ENCODE data around the gene MRPS18B.

The MRPS18B gene

GRCh38 chr6:30614843-30615218 lies 2.8 kb upstream of the MRPS18B start:
- Histone ChIP-seq H3K4me1 (ENCODE audit: insufficient read depth, insufficient read length) (no peaks in the 10 kb centered on the region), H3K9ac (ENCODE audit: insufficient read length, low read depth) (peak overlapping the region; percentile 63), H3K36me3 (ENCODE audit: insufficient read depth, insufficient read length, low read length) (peaks cover 67% of the 10 kb centered on the region), H3K27me3 (ENCODE audit: insufficient read depth, insufficient read length) (no peaks in the 10 kb centered on the region), H3K9me3 (ENCODE audit: insufficient read depth, low read length) (no peaks in the 10 kb centered on the region), H3K4me3 (ENCODE audit: insufficient read length, low read depth) (peak overlapping the region; percentile 12)
- no peak for TF ChIP-seq SUZ12 (IDR thresholded peaks at IDR 0.05; ENCODE audit: extremely low read depth, insufficient read depth, insufficient read length)
- TF ChIP-seq ZNF274 (IDR thresholded peaks at IDR 0.05; ENCODE audit: low read depth, low read length), result no peak
- peak; percentile 71 for TF ChIP-seq YY1 (IDR thresholded peaks at IDR 0.05; ENCODE audit: insufficient read depth, insufficient read length)
- DNase-seq (ENCODE audit: low read depth, low spot score), result peak; percentile 89

- Histone ChIP-seq H3K4me3 (ENCODE audit: insufficient read length, low read depth) (peak overlapping the region; percentile 96), H3K9ac (ENCODE audit: insufficient read length, low read depth) (peak overlapping the region; percentile 99), H3K36me3 (ENCODE audit: insufficient read depth, insufficient read length, low read length) (peaks cover 66% of the 10 kb centered on the region), H3K27me3 (ENCODE audit: insufficient read depth, insufficient read length) (no peaks in the 10 kb centered on the region), H3K4me1 (ENCODE audit: insufficient read depth, insufficient read length) (no peaks in the 10 kb centered on the region), H3K9me3 (ENCODE audit: insufficient read depth, low read length) (no peaks in the 10 kb centered on the region)
- TF ChIP-seq YY1 (IDR thresholded peaks at IDR 0.05; ENCODE audit: insufficient read depth, insufficient read length) (no peak), SUZ12 (IDR thresholded peaks at IDR 0.05; ENCODE audit: extremely low read depth, insufficient read depth, insufficient read length) (no peak), ZNF274 (IDR thresholded peaks at IDR 0.05; ENCODE audit: low read depth, low read length) (no peak)
- peak; percentile 74 for DNase-seq (ENCODE audit: low read depth, low spot score)
Measured at GRCh38 chr6:30615219-30615957, 2.3 kb upstream of the MRPS18B start.

- H3K4me1 ChIP-seq (ENCODE audit: insufficient read depth, insufficient read length), result no peaks in the 10 kb centered on the region
- peak overlapping the region; percentile 96 for H3K4me3 ChIP-seq (ENCODE audit: insufficient read length, low read depth)
- H3K9ac ChIP-seq (ENCODE audit: insufficient read length, low read depth), result peak overlapping the region; percentile 99
- TF ChIP-seq YY1 (IDR thresholded peaks at IDR 0.05; ENCODE audit: insufficient read depth, insufficient read length) (no peak), ZNF274 (IDR thresholded peaks at IDR 0.05; ENCODE audit: low read depth, low read length) (no peak), SUZ12 (IDR thresholded peaks at IDR 0.05; ENCODE audit: extremely low read depth, insufficient read depth, insufficient read length) (no peak)
- no peak for DNase-seq (ENCODE audit: low read depth, low spot score)
- peaks cover 66% of the 10 kb centered on the region for H3K36me3 ChIP-seq (ENCODE audit: insufficient read depth, insufficient read length, low read length)
- no peaks in the 10 kb centered on the region for H3K27me3 ChIP-seq (ENCODE audit: insufficient read depth, insufficient read length)
- H3K9me3 ChIP-seq (ENCODE audit: insufficient read depth, low read length), result no peaks in the 10 kb centered on the region
Measured at GRCh38 chr6:30615958-30616810, 1.5 kb upstream of the MRPS18B start.

- H3K36me3 ChIP-seq (ENCODE audit: insufficient read depth, insufficient read length, low read length), result peaks cover 66% of the 10 kb centered on the region
- H3K27me3 ChIP-seq (ENCODE audit: insufficient read depth, insufficient read length), result no peaks in the 10 kb centered on the region
- H3K4me3 ChIP-seq (ENCODE audit: insufficient read length, low read depth), result peak within 1 kb of the TSS; percentile 96
- H3K9ac ChIP-seq (ENCODE audit: insufficient read length, low read depth), result peak within 1 kb of the TSS; percentile 99
- DNase-seq (ENCODE audit: low read depth, low spot score), result peak; percentile 97
- TF ChIP-seq YY1 (IDR thresholded peaks at IDR 0.05; ENCODE audit: insufficient read depth, insufficient read length) (peak; percentile 76), ZNF274 (IDR thresholded peaks at IDR 0.05; ENCODE audit: low read depth, low read length) (no peak), SUZ12 (IDR thresholded peaks at IDR 0.05; ENCODE audit: extremely low read depth, insufficient read depth, insufficient read length) (no peak)
- no peaks in the 10 kb centered on the region for H3K9me3 ChIP-seq (ENCODE audit: insufficient read depth, low read length)
- H3K4me1 ChIP-seq (ENCODE audit: insufficient read depth, insufficient read length), result no peaks in the 10 kb centered on the region
Measured at GRCh38 chr6:30616811-30617564, 652 bp upstream of the MRPS18B start, which contains the start of gene PPP1R10. TSS of gene PPP1R10 (minus strand) at chr6:30617243. CDS start at chr6:30609944, 7,299 bp downstream.

- no peak for DNase-seq (ENCODE audit: low read depth, low spot score)
- H3K9ac ChIP-seq (ENCODE audit: insufficient read length, low read depth), result peak overlapping the region; percentile 99
- TF ChIP-seq SUZ12 (IDR thresholded peaks at IDR 0.05; ENCODE audit: extremely low read depth, insufficient read depth, insufficient read length) (no peak), ZNF274 (IDR thresholded peaks at IDR 0.05; ENCODE audit: low read depth, low read length) (no peak), YY1 (IDR thresholded peaks at IDR 0.05; ENCODE audit: insufficient read depth, insufficient read length) (no peak)
- H3K36me3 ChIP-seq (ENCODE audit: insufficient read depth, insufficient read length, low read length), result peaks cover 66% of the 10 kb centered on the region
- H3K4me1 ChIP-seq (ENCODE audit: insufficient read depth, insufficient read length), result no peaks in the 10 kb centered on the region
- H3K27me3 ChIP-seq (ENCODE audit: insufficient read depth, insufficient read length), result no peaks in the 10 kb centered on the region
- peak overlapping the region; percentile 64 for H3K4me3 ChIP-seq (ENCODE audit: insufficient read length, low read depth)
- H3K9me3 ChIP-seq (ENCODE audit: insufficient read depth, low read length), result no peaks in the 10 kb centered on the region
Measured at GRCh38 chr6:30618270-30618797, 694 bp downstream of the MRPS18B start.

GRCh38 chr6:30619561-30619960 lies 1.9 kb downstream of the MRPS18B start:
- TF ChIP-seq ZNF274 (IDR thresholded peaks at IDR 0.05; ENCODE audit: low read depth, low read length) (no peak), YY1 (IDR thresholded peaks at IDR 0.05; ENCODE audit: insufficient read depth, insufficient read length) (no peak), SUZ12 (IDR thresholded peaks at IDR 0.05; ENCODE audit: extremely low read depth, insufficient read depth, insufficient read length) (no peak)
- Histone ChIP-seq H3K4me3 (ENCODE audit: insufficient read length, low read depth) (no peak overlapping the region), H3K36me3 (ENCODE audit: insufficient read depth, insufficient read length, low read length) (peaks cover 66% of the 10 kb centered on the region), H3K27me3 (ENCODE audit: insufficient read depth, insufficient read length) (no peaks in the 10 kb centered on the region), H3K9ac (ENCODE audit: insufficient read length, low read depth) (no peak overlapping the region), H3K4me1 (ENCODE audit: insufficient read depth, insufficient read length) (no peaks in the 10 kb centered on the region), H3K9me3 (ENCODE audit: insufficient read depth, low read length) (no peaks in the 10 kb centered on the region)
- DNase-seq (ENCODE audit: low read depth, low spot score), result no peak
